ENCODE data around the gene TNS1. TPM values are rescaled to one million over a fixed set of nuclear protein-coding genes. Genes with fewer than 3 reads are reported as not detected.

Gene TNS1
- total RNA-seq, 1 donor from 2014 or later = 7.9 TPM

GRCh38 chr2:218022851-218023530 is 20.2 kb upstream of the TNS1 start:
- DNase-seq (ENCODE audit: low spot score, unreplicated experiment) = no peak
- Mint-ChIP-seq H3K27me3 (peaks cover 24% of the 10 kb centered on the region), H3K4me1 (ENCODE audit: low read depth) (peaks cover 5% of the 10 kb centered on the region)

GRCh38 chr2:218022131-218022850 is 19.5 kb upstream of the TNS1 start:
- Mint-ChIP-seq H3K27ac (no peak overlapping the region), H3K4me1 (ENCODE audit: low read depth) (peaks cover 9% of the 10 kb centered on the region), H3K9me3 (ENCODE audit: low read depth) (no peaks in the 10 kb centered on the region), H3K27me3 (peaks cover 25% of the 10 kb centered on the region), H3K4me3 (ENCODE audit: low read depth) (no peak overlapping the region), H3K36me3 (ENCODE audit: insufficient read depth) (no peaks in the 10 kb centered on the region)
- TF ChIP-seq CTCF (IDR thresholded peaks at IDR 0.05; ENCODE audit: unreplicated experiment) = no peak
- no peak for DNase-seq (ENCODE audit: low spot score, unreplicated experiment)

More at GRCh38 chr2:218022851-218023530, 20.2 kb upstream of the TNS1 start:
- H3K4me3 Mint-ChIP-seq (ENCODE audit: low read depth) = no peak overlapping the region
- H3K27ac Mint-ChIP-seq = no peak overlapping the region
- H3K9me3 Mint-ChIP-seq (ENCODE audit: low read depth) = no peaks in the 10 kb centered on the region
- no peaks in the 10 kb centered on the region for H3K36me3 Mint-ChIP-seq (ENCODE audit: insufficient read depth)
- TF ChIP-seq CTCF (IDR thresholded peaks at IDR 0.05; ENCODE audit: unreplicated experiment) = no peak

GRCh38 chr2:218021536-218022071 is 18.8 kb upstream of the TNS1 start:
- H3K9me3 Mint-ChIP-seq (ENCODE audit: low read depth) = no peaks in the 10 kb centered on the region
- TF ChIP-seq CTCF (IDR thresholded peaks at IDR 0.05; ENCODE audit: unreplicated experiment) = no peak
- peaks cover 9% of the 10 kb centered on the region for H3K4me1 Mint-ChIP-seq (ENCODE audit: low read depth)
- no peaks in the 10 kb centered on the region for H3K36me3 Mint-ChIP-seq (ENCODE audit: insufficient read depth)
- no peak overlapping the region for H3K27ac Mint-ChIP-seq
- H3K27me3 Mint-ChIP-seq = peaks cover 24% of the 10 kb centered on the region
- H3K4me3 Mint-ChIP-seq (ENCODE audit: low read depth) = no peak overlapping the region
- no peak for DNase-seq (ENCODE audit: low spot score, unreplicated experiment)

- DNase-seq (ENCODE audit: low spot score, unreplicated experiment) = no peak
- H3K27me3 Mint-ChIP-seq = peaks cover 25% of the 10 kb centered on the region
- no peaks in the 10 kb centered on the region for H3K9me3 Mint-ChIP-seq (ENCODE audit: low read depth)
- no peak overlapping the region for H3K27ac Mint-ChIP-seq
- H3K36me3 Mint-ChIP-seq (ENCODE audit: insufficient read depth) = no peaks in the 10 kb centered on the region
- H3K4me3 Mint-ChIP-seq (ENCODE audit: low read depth) = no peak overlapping the region
- no peak for TF ChIP-seq CTCF (IDR thresholded peaks at IDR 0.05; ENCODE audit: unreplicated experiment)
- peaks cover 9% of the 10 kb centered on the region for H3K4me1 Mint-ChIP-seq (ENCODE audit: low read depth)
Observed at GRCh38 chr2:218020966-218021535, 18.3 kb upstream of the TNS1 start.

- Mint-ChIP-seq H3K4me1 (ENCODE audit: low read depth) (peaks cover 9% of the 10 kb centered on the region), H3K36me3 (ENCODE audit: insufficient read depth) (no peaks in the 10 kb centered on the region), H3K9me3 (ENCODE audit: low read depth) (no peaks in the 10 kb centered on the region), H3K27me3 (peaks cover 21% of the 10 kb centered on the region), H3K27ac (no peak overlapping the region), H3K4me3 (ENCODE audit: low read depth) (no peak overlapping the region)
- no peak for TF ChIP-seq CTCF (IDR thresholded peaks at IDR 0.05; ENCODE audit: unreplicated experiment)
- no peak for DNase-seq (ENCODE audit: low spot score, unreplicated experiment)
Observed at GRCh38 chr2:218020281-218020680, 17.5 kb upstream of the TNS1 start.
